Suprapubic skin (tissue), 4 donors: ENCODE results near the gene CAPN9. TPM values are rescaled to one million over a fixed set of nuclear protein-coding genes. Genes with fewer than 3 reads are reported as not detected.

Source experiments
- DNase-seq, 2 donors: peaks; one replicate each; pipeline ENCODE4 v3.0.0-alpha.2; 2019; ENCODE audit warnings: low spot score in 2 of 2
- H3K27ac ChIP-seq: fragments of 200-600 bp; sonication (generic); one replicate; pipeline ENCODE4 v1.5.1; 2019
- H3K27me3 ChIP-seq: fragments of 200-600 bp; sonication (generic); one replicate; pipeline ENCODE4 v1.5.1; 2019
- H3K36me3 ChIP-seq: fragments of 200-600 bp; sonication (generic); one replicate; pipeline ENCODE4 v1.5.1; 2019
- H3K4me1 ChIP-seq: fragments of 200-600 bp; sonication (generic); one replicate; pipeline ENCODE4 v1.5.1; 2019
- H3K4me3 ChIP-seq: fragments of 200-600 bp; sonication (generic); one replicate; pipeline ENCODE4 v1.5.1; 2019; ENCODE audit warnings: mild to moderate bottlenecking
- H3K9me3 ChIP-seq: fragments of 200-600 bp; sonication (generic); one replicate; pipeline ENCODE4 v1.5.1; 2019
- EP300 ChIP-seq: sonication (generic); formaldehyde crosslinking; IDR thresholded peaks from one replicate; pipeline ENCODE4 v1.6.1; 2017; ENCODE audit warnings: antibody characterized with exemption
- POLR2A ChIP-seq, 2 donors: fragments of 450-650 bp; IDR thresholded peaks; one replicate each; pipeline ENCODE4 v1.6.1; 2017; ENCODE audit warnings: antibody characterized with exemption in 2 of 2, mild to moderate bottlenecking in 2 of 2, moderate library complexity in 2 of 2
- POLR2AphosphoS5 ChIP-seq, 3 donors: sonication (generic); formaldehyde crosslinking; IDR thresholded peaks; one replicate each; pipeline ENCODE4 v1.6.1; 2017; ENCODE audit warnings: antibody characterized with exemption in 3 of 3
- WGBS: methylation state at CpG from one replicate; pipeline ENCODE4 v1.1.5; 2018; 5-methylcytosine and 5-hydroxymethylcytosine counted together
- total RNA-seq, 4 donors: library from RNA; depleted of rRNA; stranded (reverse); fragments of >200 nt; gene quantifications; one replicate each; pipeline ENCODE4 v1.1.0, GENCODE V29; 2016
- TF ChIP-seq, protein P1 (sequence below), 2 donors: fragments of 200-600 bp in 1 of 2; fragments of 450-650 bp in 1 of 2; sonication (generic) in 1 of 2; IDR thresholded peaks; one replicate each; pipeline ENCODE4 v1.5.1; 2016 to 2019; ENCODE audit warnings: antibody characterized with exemption in 2 of 2, mild to moderate bottlenecking in 1 of 2, moderate library complexity in 1 of 2

CAPN9 gene
- total RNA-seq, 4 donors from 2014 or later, result 0.48 to 4.2 TPM; not detected in 2

DNA sequence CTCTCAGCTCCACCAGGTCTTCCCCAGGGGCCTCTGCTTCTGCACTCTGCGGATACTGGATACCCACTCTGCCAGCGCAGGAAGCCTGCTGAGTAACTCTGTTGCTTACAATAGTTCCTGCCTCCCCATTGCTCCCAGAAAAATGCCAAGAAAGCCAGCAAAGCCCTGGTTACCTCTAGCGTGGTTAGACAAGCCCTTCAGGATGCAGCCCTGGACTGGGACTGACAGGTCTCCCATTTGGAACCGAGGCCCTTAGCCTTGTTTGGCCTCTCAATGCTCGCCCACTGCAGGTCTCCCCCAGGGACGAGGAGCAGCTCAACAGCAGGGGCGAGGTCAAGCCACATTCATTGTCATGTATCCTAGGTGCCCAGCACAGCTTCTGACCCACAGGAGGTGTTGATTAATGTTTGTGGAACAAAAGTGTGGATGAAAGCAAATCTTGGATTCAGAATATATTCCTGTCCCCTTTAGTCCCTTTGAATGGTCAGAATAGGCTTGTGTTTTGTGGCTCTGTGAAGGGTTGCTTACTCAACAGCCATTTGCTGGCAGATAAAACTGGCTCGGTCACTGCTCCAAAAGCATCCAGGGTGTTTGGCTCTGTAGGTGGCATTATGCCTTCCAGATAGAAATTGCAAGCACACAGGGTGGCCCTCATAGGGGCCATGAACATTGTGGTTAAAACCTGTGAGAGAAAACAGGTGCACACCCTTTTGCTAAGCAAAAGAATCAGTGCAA lies 62.2 kb downstream of the CAPN9 start:
- Histone ChIP-seq H3K36me3 (no peaks in the 10 kb centered on the region), H3K27me3 (no peaks in the 10 kb centered on the region), H3K27ac (no peak overlapping the region), H3K4me3 (no peak overlapping the region), H3K4me1 (peaks cover 7% of the 10 kb centered on the region), H3K9me3 (peaks cover 5% of the 10 kb centered on the region)
- WGBS, result 81% methylated on average over 8 of the region's 8 CpGs
- no peak for DNase-seq
- no peak for TF ChIP-seq EP300
- no peak for TF ChIP-seq POLR2AphosphoS5 (IDR thresholded peaks at IDR 0.05)
- TF ChIP-seq, protein P1, sequence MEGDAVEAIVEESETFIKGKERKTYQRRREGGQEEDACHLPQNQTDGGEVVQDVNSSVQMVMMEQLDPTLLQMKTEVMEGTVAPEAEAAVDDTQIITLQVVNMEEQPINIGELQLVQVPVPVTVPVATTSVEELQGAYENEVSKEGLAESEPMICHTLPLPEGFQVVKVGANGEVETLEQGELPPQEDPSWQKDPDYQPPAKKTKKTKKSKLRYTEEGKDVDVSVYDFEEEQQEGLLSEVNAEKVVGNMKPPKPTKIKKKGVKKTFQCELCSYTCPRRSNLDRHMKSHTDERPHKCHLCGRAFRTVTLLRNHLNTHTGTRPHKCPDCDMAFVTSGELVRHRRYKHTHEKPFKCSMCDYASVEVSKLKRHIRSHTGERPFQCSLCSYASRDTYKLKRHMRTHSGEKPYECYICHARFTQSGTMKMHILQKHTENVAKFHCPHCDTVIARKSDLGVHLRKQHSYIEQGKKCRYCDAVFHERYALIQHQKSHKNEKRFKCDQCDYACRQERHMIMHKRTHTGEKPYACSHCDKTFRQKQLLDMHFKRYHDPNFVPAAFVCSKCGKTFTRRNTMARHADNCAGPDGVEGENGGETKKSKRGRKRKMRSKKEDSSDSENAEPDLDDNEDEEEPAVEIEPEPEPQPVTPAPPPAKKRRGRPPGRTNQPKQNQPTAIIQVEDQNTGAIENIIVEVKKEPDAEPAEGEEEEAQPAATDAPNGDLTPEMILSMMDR (IDR thresholded peaks at IDR 0.05), result no peak
- no peak for TF ChIP-seq POLR2A (IDR thresholded peaks at IDR 0.05)

DNA sequence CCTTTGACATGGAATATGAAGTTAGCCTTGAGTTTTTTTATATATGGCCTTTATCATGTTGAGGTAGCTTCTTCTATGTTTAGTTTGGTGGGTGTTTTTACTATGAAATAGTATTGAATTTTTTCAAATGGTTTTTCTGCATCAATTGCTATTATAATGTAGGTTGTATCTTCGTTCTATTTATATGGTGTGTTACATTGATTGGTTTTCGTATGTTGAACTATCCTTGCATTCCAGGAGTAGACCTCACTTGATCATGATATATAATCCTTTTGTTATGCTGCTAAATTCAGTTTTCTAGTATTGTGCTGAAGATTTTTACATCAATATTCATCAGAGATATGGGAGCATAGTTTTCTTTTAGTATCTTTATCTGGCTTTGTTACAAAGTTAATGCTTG lies 65.4 kb downstream of the CAPN9 start:
- 91% methylated on average over 2 of the region's 2 CpGs for WGBS
- H3K4me1 ChIP-seq, result peaks cover 2% of the 10 kb centered on the region
- no peak for TF ChIP-seq POLR2A (IDR thresholded peaks at IDR 0.05)
- TF ChIP-seq POLR2AphosphoS5 (IDR thresholded peaks at IDR 0.05), result no peak
- TF ChIP-seq EP300, result no peak
- peaks cover 5% of the 10 kb centered on the region for H3K9me3 ChIP-seq
- no peaks in the 10 kb centered on the region for H3K27me3 ChIP-seq
- DNase-seq, result no peak
- H3K4me3 ChIP-seq, result no peak overlapping the region
- H3K36me3 ChIP-seq, result no peaks in the 10 kb centered on the region
- H3K27ac ChIP-seq, result no peak overlapping the region

DNA sequence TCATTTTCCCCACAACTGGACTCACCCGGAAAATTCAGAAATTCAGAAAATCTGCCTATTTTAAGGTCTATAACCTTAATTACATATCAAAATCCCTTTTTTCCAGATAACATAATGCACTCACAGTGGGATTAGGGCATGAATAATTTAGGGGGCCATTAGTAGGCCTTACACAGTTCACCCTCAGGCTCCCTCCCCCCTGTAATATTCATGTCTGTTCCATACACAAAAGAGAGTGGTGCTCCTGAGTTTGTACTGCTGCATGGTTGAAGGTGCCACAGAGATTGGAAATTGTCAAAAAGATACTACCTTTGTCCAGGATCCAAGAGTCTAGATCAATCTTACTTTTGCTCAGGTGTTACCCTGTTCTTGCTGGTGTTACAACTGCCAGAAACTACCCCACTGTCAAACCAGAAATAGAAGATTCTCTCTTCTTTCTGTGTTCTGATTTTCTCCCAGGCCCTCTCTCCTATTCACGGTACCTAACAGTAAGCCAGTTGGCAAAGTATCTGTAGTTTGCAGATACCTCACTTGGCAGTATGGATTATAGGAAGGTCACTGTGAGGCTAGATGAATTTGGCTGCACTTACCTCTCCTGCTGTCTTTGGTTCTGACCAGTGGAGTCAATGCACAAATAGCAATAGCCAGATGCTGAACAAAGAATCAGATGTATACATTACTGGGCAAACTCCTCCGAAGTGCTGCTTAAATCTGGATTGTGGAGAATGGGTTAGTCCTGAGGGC lies 67.9 kb downstream of the CAPN9 start:
- Histone ChIP-seq H3K27ac (no peak overlapping the region), H3K36me3 (no peaks in the 10 kb centered on the region), H3K4me1 (no peaks in the 10 kb centered on the region), H3K27me3 (no peaks in the 10 kb centered on the region), H3K9me3 (peaks cover 5% of the 10 kb centered on the region), H3K4me3 (no peak overlapping the region)
- WGBS, result 67% methylated on average over 3 of the region's 3 CpGs
- TF ChIP-seq, protein P1 (IDR thresholded peaks at IDR 0.05), result no peak
- no peak for TF ChIP-seq POLR2AphosphoS5 (IDR thresholded peaks at IDR 0.05)
- no peak for TF ChIP-seq POLR2A (IDR thresholded peaks at IDR 0.05)
- TF ChIP-seq EP300, result no peak
- no peak for DNase-seq

DNA sequence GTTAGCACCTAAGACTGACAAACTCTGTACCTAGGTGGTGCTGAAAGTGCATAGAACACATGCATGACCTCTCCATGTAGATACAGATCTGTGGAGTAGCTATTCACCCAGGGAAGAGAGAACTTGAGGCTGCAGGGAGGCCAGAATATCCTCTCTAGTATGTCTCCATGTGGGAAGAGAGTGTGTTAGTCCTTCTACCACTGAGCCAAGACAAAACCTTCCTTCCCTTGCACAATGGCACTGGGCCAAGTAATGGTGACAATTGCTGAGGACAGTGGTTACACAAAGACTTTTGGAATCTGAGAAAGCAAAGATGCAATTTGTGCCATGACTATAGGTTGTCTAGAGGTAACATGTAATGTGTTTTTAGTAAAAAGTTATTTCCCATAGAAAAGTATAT lies 68.8 kb downstream of the CAPN9 start:
- no peak for DNase-seq
- Histone ChIP-seq H3K4me3 (no peak overlapping the region), H3K27ac (no peak overlapping the region), H3K27me3 (no peaks in the 10 kb centered on the region), H3K9me3 (peaks cover 5% of the 10 kb centered on the region), H3K36me3 (no peaks in the 10 kb centered on the region), H3K4me1 (no peaks in the 10 kb centered on the region)
- TF ChIP-seq POLR2A (IDR thresholded peaks at IDR 0.05) (no peak), EP300 (no peak), POLR2AphosphoS5 (IDR thresholded peaks at IDR 0.05) (no peak)
- TF ChIP-seq, protein P1 (IDR thresholded peaks at IDR 0.05), result no peak

DNA sequence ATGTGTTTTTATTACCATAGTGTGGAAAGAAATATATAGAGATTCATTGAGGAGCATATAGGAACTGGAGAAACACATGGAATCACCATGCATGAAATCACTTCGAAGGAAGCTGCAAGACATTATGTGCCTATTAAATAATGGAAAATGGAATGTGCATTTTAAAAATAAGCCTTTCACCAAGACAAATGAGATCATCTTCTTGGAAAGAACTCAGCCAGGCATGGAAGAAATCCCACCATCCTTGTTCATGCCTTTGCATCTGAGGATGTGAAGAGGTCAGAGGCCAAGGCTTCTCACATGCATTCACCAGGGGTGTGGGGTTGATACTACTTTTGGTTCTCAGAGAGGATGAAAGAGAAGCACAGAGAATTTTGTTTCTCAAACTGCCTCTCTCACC lies 71.2 kb downstream of the CAPN9 start:
- H3K36me3 ChIP-seq, result no peaks in the 10 kb centered on the region
- H3K4me1 ChIP-seq, result peaks cover 12% of the 10 kb centered on the region
- no peak overlapping the region for H3K27ac ChIP-seq
- H3K9me3 ChIP-seq, result no peaks in the 10 kb centered on the region
- no peak overlapping the region for H3K4me3 ChIP-seq
- DNase-seq, result no peak
- H3K27me3 ChIP-seq, result no peaks in the 10 kb centered on the region
- TF ChIP-seq POLR2A (IDR thresholded peaks at IDR 0.05), result no peak
- TF ChIP-seq EP300, result no peak
- no peak for TF ChIP-seq POLR2AphosphoS5 (IDR thresholded peaks at IDR 0.05)
- TF ChIP-seq, protein P1 (IDR thresholded peaks at IDR 0.05), result no peak
- WGBS, result 62% methylated on average over 1 of the region's 1 CpG
